ENCODE data around the gene DAG1. TPM values are rescaled to one million over a fixed set of nuclear protein-coding genes. Genes with fewer than 3 reads are reported as not detected.

DAG1 gene
- total RNA-seq, 4 donors from 2014 or later = 11.6 to 79.2 (median 62.6) TPM

DNA sequence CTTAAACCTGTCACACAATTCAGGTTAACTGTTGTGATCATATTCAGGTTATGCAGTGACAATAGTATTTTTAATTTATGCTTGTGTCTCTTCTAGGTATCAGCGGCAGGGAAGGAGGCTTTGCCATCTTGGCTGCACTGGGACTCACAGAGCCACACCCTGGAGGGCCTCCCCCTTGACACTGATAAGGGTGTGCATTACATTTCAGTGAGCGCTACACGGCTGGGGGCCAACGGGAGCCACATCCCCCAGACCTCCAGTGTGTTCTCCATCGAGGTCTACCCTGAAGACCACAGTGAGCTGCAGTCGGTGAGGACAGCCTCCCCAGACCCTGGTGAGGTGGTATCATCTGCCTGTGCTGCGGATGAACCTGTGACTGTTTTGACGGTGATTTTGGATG is 60.6 kb downstream of the DAG1 start:
- Histone ChIP-seq H3K4me1 (no peaks in the 10 kb centered on the region), H3K27me3 (no peaks in the 10 kb centered on the region), H3K27ac (no peak overlapping the region), H3K4me3 (no peak overlapping the region), H3K9me3 (no peaks in the 10 kb centered on the region), H3K36me3 (peaks cover 0 to 44% (median 0%) of the 10 kb centered on the region in 3 donors)
- no peak for DNase-seq
- TF ChIP-seq POLR2A (IDR thresholded peaks at IDR 0.05) = no peak
- no peak for TF ChIP-seq CTCF (IDR thresholded peaks at IDR 0.05)

- H3K36me3 ChIP-seq = peaks cover 0 to 44% (median 0%) of the 10 kb centered on the region in 3 donors
- no peak for TF ChIP-seq POLR2A (IDR thresholded peaks at IDR 0.05)
- TF ChIP-seq CTCF (IDR thresholded peaks at IDR 0.05) = no peak
- no peaks in the 10 kb centered on the region for H3K27me3 ChIP-seq
- H3K27ac ChIP-seq = no peak overlapping the region
- no peak overlapping the region for H3K4me3 ChIP-seq
- H3K9me3 ChIP-seq = no peaks in the 10 kb centered on the region
- no peaks in the 10 kb centered on the region for H3K4me1 ChIP-seq
- DNase-seq = no peak
These were observed 61.2 kb downstream of the DAG1 start for GRCh38 chr3:49531218-49531617.

DNA sequence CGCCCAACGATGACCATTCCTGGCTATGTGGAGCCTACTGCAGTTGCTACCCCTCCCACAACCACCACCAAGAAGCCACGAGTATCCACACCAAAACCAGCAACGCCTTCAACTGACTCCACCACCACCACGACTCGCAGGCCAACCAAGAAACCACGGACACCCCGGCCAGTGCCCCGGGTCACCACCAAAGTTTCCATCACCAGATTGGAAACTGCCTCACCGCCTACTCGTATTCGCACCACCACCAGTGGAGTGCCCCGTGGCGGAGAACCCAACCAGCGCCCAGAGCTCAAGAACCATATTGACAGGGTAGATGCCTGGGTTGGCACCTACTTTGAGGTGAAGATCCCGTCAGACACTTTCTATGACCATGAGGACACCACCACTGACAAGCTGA is 61.6 kb downstream of the DAG1 start:
- Histone ChIP-seq H3K27ac (no peak overlapping the region), H3K36me3 (peaks cover 0 to 44% (median 0%) of the 10 kb centered on the region in 3 donors), H3K4me1 (peaks cover 0 to 4% (median 0%) of the 10 kb centered on the region in 4 donors), H3K4me3 (no peak overlapping the region), H3K27me3 (no peaks in the 10 kb centered on the region), H3K9me3 (no peaks in the 10 kb centered on the region)
- no peak for DNase-seq
- TF ChIP-seq CTCF (IDR thresholded peaks at IDR 0.05) = no peak
- TF ChIP-seq POLR2A (IDR thresholded peaks at IDR 0.05) = no peak

DNA sequence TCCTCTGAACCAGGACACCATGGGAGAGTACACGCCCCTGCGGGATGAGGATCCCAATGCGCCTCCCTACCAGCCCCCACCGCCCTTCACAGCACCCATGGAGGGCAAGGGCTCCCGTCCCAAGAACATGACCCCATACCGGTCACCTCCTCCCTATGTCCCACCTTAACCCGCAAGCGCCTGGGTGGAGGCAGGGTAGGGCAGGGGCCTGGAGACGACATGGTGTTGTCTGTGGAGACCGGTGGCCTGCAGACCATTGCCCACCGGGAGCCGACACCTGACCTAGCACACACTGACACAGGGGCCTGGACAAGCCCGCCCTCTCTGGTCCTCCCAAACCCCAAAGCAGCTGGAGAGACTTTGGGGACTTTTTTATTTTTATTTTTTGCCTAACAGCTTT is 63.0 kb downstream of the DAG1 start:
- no peak for DNase-seq
- Histone ChIP-seq H3K9me3 (no peaks in the 10 kb centered on the region), H3K27ac (no peak overlapping the region), H3K4me1 (peaks cover 0 to 5% (median 0%) of the 10 kb centered on the region in 4 donors), H3K4me3 (no peak overlapping the region), H3K36me3 (peaks cover 0 to 44% (median 0%) of the 10 kb centered on the region in 3 donors), H3K27me3 (no peaks in the 10 kb centered on the region)
- no peak for TF ChIP-seq POLR2A (IDR thresholded peaks at IDR 0.05)
- no peak for TF ChIP-seq CTCF (IDR thresholded peaks at IDR 0.05)

GRCh38 chr3:49533786-49534519 is 63.9 kb downstream of the DAG1 start:
- peak overlapping the region in 2 of 4 donors; percentile 36 to 50 for H3K27ac ChIP-seq
- TF ChIP-seq POLR2A (IDR thresholded peaks at IDR 0.05) = no peak
- TF ChIP-seq CTCF (IDR thresholded peaks at IDR 0.05) = no peak

More at GRCh38 chr3:49533786-49534519, 63.9 kb downstream of the DAG1 start:
- Histone ChIP-seq H3K36me3 (peaks cover 0 to 44% (median 0%) of the 10 kb centered on the region in 3 donors), H3K27me3 (no peaks in the 10 kb centered on the region), H3K4me3 (no peak overlapping the region), H3K4me1 (peaks cover 0 to 5% (median 0%) of the 10 kb centered on the region in 4 donors), H3K9me3 (no peaks in the 10 kb centered on the region)
- no peak for DNase-seq
